ENCODE data around the gene FBXL17. TPM values are rescaled to one million over a fixed set of nuclear protein-coding genes. Genes with fewer than 3 reads are reported as not detected.
A peak's percentile ranks its signal among the peaks of the same experiment; 100 is the strongest.

Gene FBXL17
- total RNA-seq, 1 experiment from 2014 or later = 4.9 TPM

- in situ Hi-C loops (cut with HindIII; ENCODE audit: low pct_unique_long_range_greater_than_20kb, low sequenced_read_pairs) = no loop called here
- DNase-seq (ENCODE audit: low read depth) = no peak
These were observed 503.2 kb downstream of the FBXL17 start for GRCh38 chr5:107878661-107879060.

GRCh38 chr5:107876906-107877305, 505.0 kb downstream of the FBXL17 start:
- in situ Hi-C loops (cut with HindIII; ENCODE audit: low pct_unique_long_range_greater_than_20kb, low sequenced_read_pairs) = no loop called here

GRCh38 chr5:107876261-107876660, 505.6 kb downstream of the FBXL17 start:
- DNase-seq (ENCODE audit: low read depth) = no peak
- in situ Hi-C loops (cut with HindIII; ENCODE audit: low pct_unique_long_range_greater_than_20kb, low sequenced_read_pairs) = no loop called here

More at GRCh38 chr5:107876906-107877305, 505.0 kb downstream of the FBXL17 start:
- no peak for DNase-seq (ENCODE audit: low read depth)

GRCh38 chr5:107875833-107876232, 506.1 kb downstream of the FBXL17 start:
- in situ Hi-C loops (cut with HindIII; ENCODE audit: low pct_unique_long_range_greater_than_20kb, low sequenced_read_pairs) = no loop called here
- peak; percentile 70 for DNase-seq (ENCODE audit: low read depth)

DNA sequence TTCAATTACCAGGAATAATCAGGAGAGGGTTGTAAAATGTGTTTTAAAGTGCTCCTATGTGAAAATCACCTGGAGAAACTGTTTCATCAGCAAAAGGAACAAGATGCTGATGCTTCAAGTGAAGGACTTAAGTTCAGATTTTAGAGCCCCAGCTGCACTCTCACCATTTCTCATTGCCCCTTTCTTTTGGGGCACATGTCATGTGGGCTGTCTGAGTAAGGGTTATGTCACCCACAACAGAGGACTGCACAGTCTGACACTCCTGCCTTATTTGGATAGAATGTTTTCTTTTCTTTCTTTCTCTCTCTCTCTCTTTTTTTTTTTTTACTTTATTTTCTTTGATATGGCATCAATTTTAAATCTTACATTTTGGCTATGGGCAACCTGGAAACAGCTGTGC, 507.1 kb downstream of the FBXL17 start:
- no peak for DNase-seq (ENCODE audit: low read depth)
- in situ Hi-C loops (cut with HindIII; ENCODE audit: low pct_unique_long_range_greater_than_20kb, low sequenced_read_pairs) = no loop called here

DNA sequence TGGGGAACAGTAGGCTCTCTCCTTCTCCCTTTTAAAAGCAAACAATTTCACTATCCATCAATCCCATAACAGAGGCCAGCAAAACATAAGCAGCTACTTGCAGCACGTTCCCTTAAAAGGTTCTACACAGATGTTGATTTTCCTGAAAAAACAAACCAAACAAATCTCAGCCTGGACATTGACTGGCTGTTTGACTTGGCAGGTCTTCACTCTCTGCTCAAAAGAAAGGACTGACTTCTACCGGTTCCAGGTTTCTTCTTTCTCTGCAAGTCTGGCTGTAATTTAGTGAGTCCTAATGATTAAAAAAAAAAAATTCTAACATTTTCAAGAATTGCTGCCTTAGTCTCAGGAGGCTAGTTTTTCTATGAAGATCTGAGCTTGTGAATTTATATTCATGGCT, 508.0 kb downstream of the FBXL17 start:
- no peak for DNase-seq (ENCODE audit: low read depth)
- in situ Hi-C loops (cut with HindIII; ENCODE audit: low pct_unique_long_range_greater_than_20kb, low sequenced_read_pairs) = no loop called here

GRCh38 chr5:107871023-107871422, 510.9 kb downstream of the FBXL17 start:
- in situ Hi-C loops (cut with HindIII; ENCODE audit: low pct_unique_long_range_greater_than_20kb, low sequenced_read_pairs) = no loop called here
- no peak for DNase-seq (ENCODE audit: low read depth)

- peak; percentile 13 for DNase-seq (ENCODE audit: low read depth)
- in situ Hi-C loops (cut with HindIII; ENCODE audit: low pct_unique_long_range_greater_than_20kb, low sequenced_read_pairs) = no loop called here
These were observed 512.3 kb downstream of the FBXL17 start for GRCh38 chr5:107869438-107870115.

- DNase-seq (ENCODE audit: low read depth) = no peak
- in situ Hi-C loops (cut with HindIII; ENCODE audit: low pct_unique_long_range_greater_than_20kb, low sequenced_read_pairs) = no loop called here
These were observed 513.1 kb downstream of the FBXL17 start for GRCh38 chr5:107868650-107869409.

DNA sequence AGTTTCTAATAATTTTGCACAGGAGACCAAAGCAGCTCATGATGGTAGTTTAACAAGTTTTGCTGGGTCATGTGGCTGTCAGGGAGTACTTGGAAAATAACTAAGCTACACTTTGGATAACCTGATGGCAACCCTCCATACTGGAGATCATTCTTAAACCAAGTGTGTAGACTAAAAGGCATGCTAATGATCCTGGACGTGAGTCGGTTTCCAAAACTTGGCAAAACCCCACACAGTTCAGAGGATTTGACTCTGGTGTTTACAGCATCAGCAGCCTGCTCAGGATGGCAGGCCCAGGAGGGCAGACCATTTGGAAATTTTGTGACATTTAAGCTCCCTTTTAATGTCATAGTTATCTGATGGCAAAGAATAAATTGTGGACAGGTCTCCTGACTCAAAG, 514.6 kb downstream of the FBXL17 start:
- DNase-seq (ENCODE audit: low read depth) = no peak
- in situ Hi-C loops (cut with HindIII; ENCODE audit: low pct_unique_long_range_greater_than_20kb, low sequenced_read_pairs) = no loop called here

- no peak for DNase-seq (ENCODE audit: low read depth)
These were observed 517.1 kb downstream of the FBXL17 start for GRCh38 chr5:107864793-107865192.

DNA sequence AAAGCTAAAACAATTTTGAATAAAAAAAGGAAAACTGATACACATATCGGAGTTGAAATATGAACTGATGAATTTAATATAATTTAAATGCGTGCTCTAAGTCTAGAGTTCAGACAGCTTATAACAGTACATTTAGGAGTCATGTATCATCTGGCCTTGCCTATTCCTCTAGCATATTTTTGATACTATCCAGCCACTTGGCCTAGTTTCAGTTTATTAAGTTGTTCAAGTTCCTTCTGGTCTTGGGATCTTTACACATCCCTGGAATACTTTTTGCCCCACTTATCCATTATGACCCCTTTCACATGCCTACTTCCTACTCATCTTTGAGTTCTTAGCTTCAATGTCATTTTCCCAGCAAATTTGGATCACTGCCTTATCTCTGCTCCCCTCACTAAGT, 518.8 kb downstream of the FBXL17 start:
- DNase-seq (ENCODE audit: low read depth) = no peak
- in situ Hi-C loops (cut with HindIII; ENCODE audit: low pct_unique_long_range_greater_than_20kb, low sequenced_read_pairs) = no loop called here

More at GRCh38 chr5:107864793-107865192, 517.1 kb downstream of the FBXL17 start:
- in situ Hi-C loops (cut with HindIII; ENCODE audit: low pct_unique_long_range_greater_than_20kb, low sequenced_read_pairs) = no loop called here

GRCh38 chr5:107861565-107861964, 520.3 kb downstream of the FBXL17 start:
- in situ Hi-C loops (cut with HindIII; ENCODE audit: low pct_unique_long_range_greater_than_20kb, low sequenced_read_pairs) = no loop called here

GRCh38 chr5:107860044-107860443, 521.9 kb downstream of the FBXL17 start:
- in situ Hi-C loops (cut with HindIII; ENCODE audit: low pct_unique_long_range_greater_than_20kb, low sequenced_read_pairs) = no loop called here
- DNase-seq (ENCODE audit: low read depth) = no peak

More at GRCh38 chr5:107861565-107861964, 520.3 kb downstream of the FBXL17 start:
- DNase-seq (ENCODE audit: low read depth) = no peak

DNA sequence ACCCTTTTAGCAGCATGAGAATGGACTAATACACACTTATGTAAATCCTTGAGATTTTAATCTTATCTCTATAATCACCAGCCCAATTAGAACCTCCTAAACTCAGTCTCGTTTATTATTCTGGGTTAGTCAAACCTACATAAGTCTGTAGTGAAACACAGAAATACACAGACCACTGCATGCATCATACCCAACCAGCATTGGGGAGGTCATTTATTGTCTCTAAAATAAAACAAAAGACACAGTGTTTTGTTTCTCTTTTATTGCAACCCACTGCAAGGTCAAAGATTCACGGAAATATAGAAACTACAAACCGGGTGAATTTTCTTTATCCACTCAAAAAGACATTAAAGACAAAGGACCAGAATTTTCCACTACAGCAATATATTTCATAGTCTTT, 523.1 kb downstream of the FBXL17 start:
- no peak for DNase-seq (ENCODE audit: low read depth)
- in situ Hi-C loops (cut with HindIII; ENCODE audit: low pct_unique_long_range_greater_than_20kb, low sequenced_read_pairs) = no loop called here

- in situ Hi-C loops (cut with HindIII; ENCODE audit: low pct_unique_long_range_greater_than_20kb, low sequenced_read_pairs) = no loop called here
- DNase-seq (ENCODE audit: low read depth) = no peak
These were observed 523.6 kb downstream of the FBXL17 start for GRCh38 chr5:107858324-107858723.

DNA sequence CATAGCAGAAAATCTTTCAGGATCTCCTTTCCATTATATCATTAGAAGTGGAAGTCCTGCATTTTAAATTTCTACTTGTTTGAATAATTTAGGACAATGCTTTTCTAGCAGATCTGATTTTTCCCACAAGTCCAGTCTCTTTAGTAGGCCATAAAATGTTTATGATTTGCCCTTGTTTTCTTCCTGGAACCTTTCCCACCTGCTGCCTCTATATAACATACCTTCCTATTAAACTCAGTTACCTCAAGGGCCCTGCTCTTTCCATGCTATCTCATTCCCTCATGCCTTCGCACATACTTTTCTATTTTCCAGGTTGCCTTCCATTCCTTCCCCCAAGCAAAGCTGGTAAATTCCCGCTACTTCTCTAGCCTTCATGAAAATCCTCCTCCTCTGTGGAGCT, 524.1 kb downstream of the FBXL17 start:
- DNase-seq (ENCODE audit: low read depth) = no peak
- in situ Hi-C loops (cut with HindIII; ENCODE audit: low pct_unique_long_range_greater_than_20kb, low sequenced_read_pairs) = no loop called here

DNA sequence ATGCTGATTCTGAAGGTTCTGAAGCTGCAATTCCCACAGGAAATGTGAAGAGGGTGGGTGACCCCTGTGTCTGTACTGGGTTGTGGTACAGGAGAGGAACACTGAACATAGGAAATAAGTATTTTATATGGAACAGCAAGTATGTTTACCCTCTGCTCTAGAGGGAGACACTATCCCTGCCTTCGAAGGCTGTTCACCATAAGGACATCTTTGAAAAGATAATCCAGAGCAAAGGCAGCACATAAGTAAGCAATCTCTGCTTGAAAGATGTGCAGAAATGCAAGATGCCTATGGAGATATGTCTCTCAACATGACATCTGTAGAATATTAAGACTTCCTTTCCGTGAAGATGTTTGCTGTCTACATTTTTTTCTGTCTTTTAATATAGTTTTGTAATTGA, 526.7 kb downstream of the FBXL17 start:
- no peak for DNase-seq (ENCODE audit: low read depth)
- in situ Hi-C loops (cut with HindIII; ENCODE audit: low pct_unique_long_range_greater_than_20kb, low sequenced_read_pairs) = no loop called here

DNA sequence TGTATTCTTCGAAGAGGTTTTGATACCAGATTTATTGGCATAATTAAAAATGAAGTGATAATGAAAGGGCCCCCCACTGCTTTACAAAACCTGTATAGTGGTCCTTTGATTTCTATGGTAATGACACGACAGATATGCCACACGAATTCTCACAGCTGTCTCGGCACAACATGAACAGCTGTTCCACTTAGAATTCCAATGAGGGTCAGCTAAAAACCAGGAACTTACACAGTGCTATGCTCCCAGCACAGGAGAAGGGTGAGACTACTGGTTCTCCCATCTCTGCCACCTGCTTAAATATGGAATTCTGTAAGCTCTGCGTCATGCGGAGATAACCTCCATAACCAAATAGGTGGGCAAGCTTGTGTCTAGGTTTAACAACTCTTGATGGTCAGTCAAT, 528.2 kb downstream of the FBXL17 start:
- DNase-seq (ENCODE audit: low read depth) = no peak
- in situ Hi-C loops (cut with HindIII; ENCODE audit: low pct_unique_long_range_greater_than_20kb, low sequenced_read_pairs) = no loop called here

- no peak for DNase-seq (ENCODE audit: low read depth)
- in situ Hi-C loops (cut with HindIII; ENCODE audit: low pct_unique_long_range_greater_than_20kb, low sequenced_read_pairs) = no loop called here
These were observed 528.9 kb downstream of the FBXL17 start for GRCh38 chr5:107853031-107853430.
